Erythroblast (primary cell): ENCODE results near the gene ALPL.

Experiments used
- GATA1 ChIP-seq: IDR thresholded peaks from 2 replicates; pipeline ENCODE4 v1.6.1; 2011; ENCODE audit warnings: low read depth, mild to moderate bottlenecking, control low read depth, low read length, moderate library complexity
- POLR2A ChIP-seq: IDR thresholded peaks from 2 replicates; pipeline ENCODE4 v1.6.1; 2011; ENCODE audit warnings: mild to moderate bottlenecking, low read length

- TF ChIP-seq POLR2A (no peak), GATA1 (no peak)
Measured at GRCh38 chr1:21576031-21576797, 67.0 kb downstream of the ALPL start.
